HUES48 (cell line): ENCODE measurements around the gene B4GALNT2.
"Not testable (repeated sequence)": the region's sequence is repeated elsewhere in the genome, so short reads cannot be mapped to it uniquely, and the experiment has no call there.

Source experiments
- H3K27ac ChIP-seq: one replicate; pipeline ENCODE4 v1.7.0; 2013; ENCODE audit warnings: low read depth, low read length, inconsistent platforms
- H3K27me3 ChIP-seq: 2 replicates; pipeline ENCODE4 v1.6.1; 2013; ENCODE audit warnings: mild to moderate bottlenecking, low read length; ENCODE audit not compliant: control insufficient read depth, insufficient read depth
- H3K36me3 ChIP-seq: 2 replicates; pipeline ENCODE4 v1.6.1; 2013; ENCODE audit warnings: low read length; ENCODE audit not compliant: control insufficient read depth, insufficient read depth
- H3K4me1 ChIP-seq: 2 replicates; pipeline ENCODE4 v1.6.1; 2013; ENCODE audit warnings: mild to moderate bottlenecking, low read length; ENCODE audit not compliant: control insufficient read depth, insufficient read depth
- H3K4me3 ChIP-seq: 2 replicates; pipeline ENCODE4 v1.5.1; 2013; ENCODE audit warnings: mild to moderate bottlenecking, low read depth, low read length
- H3K9ac ChIP-seq: 2 replicates; pipeline ENCODE4 v1.6.1; 2013; ENCODE audit warnings: mild to moderate bottlenecking, low read depth, low read length, moderate library complexity
- H3K9me3 ChIP-seq: 2 replicates; pipeline ENCODE4 v1.6.1; 2013; ENCODE audit warnings: low read length; ENCODE audit not compliant: control insufficient read depth, insufficient read depth

B4GALNT2 gene

GRCh38 chr17:49132699-49133364 is at the start of gene B4GALNT2:
Gene B4GALNT2 (plus strand): TSS chr17:49132769. CDS start chr17:49132793, 24 bp downstream.
- Histone ChIP-seq H3K9ac (no peak within 1 kb of the TSS), H3K27me3 (peaks cover 43% of the 10 kb centered on the region), H3K27ac (no peak within 1 kb of the TSS), H3K4me3 (peak within 1 kb of the TSS; percentile 70), H3K36me3 (no peaks in the 10 kb centered on the region), H3K9me3 (peaks cover 10% of the 10 kb centered on the region), H3K4me1 (no peaks in the 10 kb centered on the region)

GRCh38 chr17:49085046-49085445 is 47.5 kb upstream of the B4GALNT2 start:
- H3K9me3 ChIP-seq: not testable (repeated sequence)

GRCh38 chr17:49085565-49086315 is 46.8 kb upstream of the B4GALNT2 start:
- Histone ChIP-seq H3K4me3 (no peak overlapping the region), H3K9ac (no peak overlapping the region), H3K4me1 (peaks cover 8% of the 10 kb centered on the region), H3K27me3 (no peaks in the 10 kb centered on the region), H3K36me3 (no peaks in the 10 kb centered on the region), H3K9me3 (no peaks in the 10 kb centered on the region), H3K27ac (no peak overlapping the region)

More at GRCh38 chr17:49085046-49085445, 47.5 kb upstream of the B4GALNT2 start:
- not testable (repeated sequence) for H3K27me3 ChIP-seq, H3K4me3 ChIP-seq, H3K4me1 ChIP-seq, H3K9ac ChIP-seq, H3K36me3 ChIP-seq, H3K27ac ChIP-seq

- Histone ChIP-seq H3K9me3 (no peaks in the 10 kb centered on the region), H3K4me1 (peaks cover 8% of the 10 kb centered on the region), H3K9ac (no peak overlapping the region), H3K27me3 (no peaks in the 10 kb centered on the region), H3K4me3 (no peak overlapping the region), H3K27ac (no peak overlapping the region), H3K36me3 (no peaks in the 10 kb centered on the region)
Measured at GRCh38 chr17:49086316-49086605, 46.3 kb upstream of the B4GALNT2 start.

- Histone ChIP-seq H3K9ac (no peak overlapping the region), H3K4me3 (no peak overlapping the region), H3K9me3 (no peaks in the 10 kb centered on the region), H3K27me3 (no peaks in the 10 kb centered on the region), H3K4me1 (peaks cover 8% of the 10 kb centered on the region), H3K27ac (peak overlapping the region; percentile 3), H3K36me3 (no peaks in the 10 kb centered on the region)
Measured at GRCh38 chr17:49086649-49087048, 45.9 kb upstream of the B4GALNT2 start.

- Histone ChIP-seq H3K4me3 (no peak overlapping the region), H3K4me1 (peaks cover 8% of the 10 kb centered on the region), H3K27ac (no peak overlapping the region), H3K36me3 (no peaks in the 10 kb centered on the region), H3K9ac (no peak overlapping the region), H3K9me3 (no peaks in the 10 kb centered on the region), H3K27me3 (no peaks in the 10 kb centered on the region)
Measured at GRCh38 chr17:49089094-49089493, 43.5 kb upstream of the B4GALNT2 start.

- H3K27me3 ChIP-seq: no peaks in the 10 kb centered on the region
- no peak overlapping the region for H3K4me3 ChIP-seq
- no peak overlapping the region for H3K9ac ChIP-seq
- H3K4me1 ChIP-seq: peaks cover 8% of the 10 kb centered on the region
- no peaks in the 10 kb centered on the region for H3K36me3 ChIP-seq
- no peaks in the 10 kb centered on the region for H3K9me3 ChIP-seq
- no peak overlapping the region for H3K27ac ChIP-seq
Measured at GRCh38 chr17:49090878-49091594, 41.5 kb upstream of the B4GALNT2 start.

- H3K36me3 ChIP-seq: no peaks in the 10 kb centered on the region
- H3K9me3 ChIP-seq: no peaks in the 10 kb centered on the region
- no peak overlapping the region for H3K9ac ChIP-seq
- H3K4me3 ChIP-seq: no peak overlapping the region
- no peaks in the 10 kb centered on the region for H3K4me1 ChIP-seq
- no peaks in the 10 kb centered on the region for H3K27me3 ChIP-seq
- H3K27ac ChIP-seq: no peak overlapping the region
Measured at GRCh38 chr17:49093131-49093530, 39.4 kb upstream of the B4GALNT2 start.

GRCh38 chr17:49100601-49101000 is 32.0 kb upstream of the B4GALNT2 start:
- Histone ChIP-seq H3K4me1 (no peaks in the 10 kb centered on the region), H3K9ac (no peak overlapping the region)

GRCh38 chr17:49101054-49101534 is 31.5 kb upstream of the B4GALNT2 start:
- Histone ChIP-seq H3K27ac (no peak overlapping the region), H3K4me1 (peaks cover 2% of the 10 kb centered on the region; the same call in 1 of the 2 replicates), H3K27me3 (no peaks in the 10 kb centered on the region), H3K9me3 (no peaks in the 10 kb centered on the region), H3K9ac (no peak overlapping the region), H3K36me3 (no peaks in the 10 kb centered on the region), H3K4me3 (no peak overlapping the region)

More at GRCh38 chr17:49100601-49101000, 32.0 kb upstream of the B4GALNT2 start:
- H3K9me3 ChIP-seq: no peaks in the 10 kb centered on the region
- H3K27me3 ChIP-seq: no peaks in the 10 kb centered on the region
- H3K36me3 ChIP-seq: no peaks in the 10 kb centered on the region
- no peak overlapping the region for H3K27ac ChIP-seq
- no peak overlapping the region for H3K4me3 ChIP-seq

GRCh38 chr17:49103360-49103759 is 29.2 kb upstream of the B4GALNT2 start:
- not testable (repeated sequence) for H3K27me3 ChIP-seq, H3K27ac ChIP-seq, H3K36me3 ChIP-seq, H3K9me3 ChIP-seq, H3K4me3 ChIP-seq, H3K9ac ChIP-seq
- peaks cover 19% of the 10 kb centered on the region for H3K4me1 ChIP-seq
